Body of pancreas (tissue), 4 donors: ENCODE results near the gene ZNF714. TPM values are rescaled to one million over a fixed set of nuclear protein-coding genes. Genes with fewer than 3 reads are reported as not detected.

Experiments
- ATAC-seq: fragments of 150-250 bp; one replicate; pipeline ENCODE4 v1.9.1; 2016
- DNase-seq, 4 donors: peaks; one replicate each; pipeline ENCODE4 v3.0.0-alpha.2; 2019
- H3K27ac ChIP-seq, 4 donors: fragments of 200-600 bp; sonication (generic); 1 replicate in 3 of 4; 2 replicates in 1 of 4; pipeline versions ENCODE4 v1.5.1 to v1.6.1; 2016 to 2019; ENCODE audit warnings: mild to moderate bottlenecking in 1 of 4, mixed read lengths in 1 of 4, moderate library complexity in 1 of 4
- H3K27me3 ChIP-seq, 2 donors: fragments of 200-600 bp; sonication (generic); one replicate each; pipeline ENCODE4 v1.6.0; 2016; ENCODE audit warnings: mild to moderate bottlenecking in 1 of 2
- H3K36me3 ChIP-seq, 2 donors: fragments of 200-600 bp; sonication (generic); replicated peaks in 1 of 2; 2 replicates each; pipeline ENCODE4 v1.5.1; 2016; ENCODE audit warnings: low read depth in 2 of 2; ENCODE audit not compliant: insufficient read depth in 1 of 2
- H3K4me1 ChIP-seq: fragments of 200-600 bp; sonication (generic); one replicate; pipeline ENCODE4 v1.6.0; 2016
- H3K4me3 ChIP-seq, 2 donors: fragments of 200-600 bp; sonication (generic); 1 replicate in 1 of 2; 2 replicates in 1 of 2; pipeline ENCODE4 v1.5.1; 2016 to 2019
- H3K9me3 ChIP-seq, 3 donors: fragments of 200-600 bp; sonication (generic); 1 replicate in 2 of 3; 2 replicates in 1 of 3; pipeline ENCODE4 v1.5.1; 2016
- CTCF ChIP-seq, 7 experiments: fragments of 450-650 bp in 4 of 7; fragments of 200-600 bp in 3 of 7; sonication (generic) in 3 of 7; IDR thresholded peaks; one replicate each; pipeline ENCODE4 v1.5.1; 2016 to 2019; ENCODE audit warnings: antibody characterized with exemption in 7 of 7
- POLR2A ChIP-seq, 3 donors: fragments of 450-650 bp; IDR thresholded peaks; one replicate each; pipeline ENCODE4 v1.6.1; 2016; ENCODE audit warnings: antibody characterized with exemption in 3 of 3, mild to moderate bottlenecking in 2 of 3
- WGBS, 2 donors: methylation state at CpG; one replicate each; pipeline ENCODE4 v1.1.5; 2017; 5-methylcytosine and 5-hydroxymethylcytosine counted together
- intact Hi-C: fragments of 100-400 bp; cut with DNase I; formaldehyde crosslinking; loops from one replicate; pipeline ENCODE4 v1.15.1; 2023
- total RNA-seq, 2 donors: library from RNA; depleted of rRNA; stranded (reverse); fragments of >200 nt; gene quantifications; one replicate each; pipeline ENCODE4 v1.1.0, GENCODE V29; 2016

The ZNF714 gene
- total RNA-seq, 2 donors from 2014 or later: 3.1 to 16.2 TPM

DNA sequence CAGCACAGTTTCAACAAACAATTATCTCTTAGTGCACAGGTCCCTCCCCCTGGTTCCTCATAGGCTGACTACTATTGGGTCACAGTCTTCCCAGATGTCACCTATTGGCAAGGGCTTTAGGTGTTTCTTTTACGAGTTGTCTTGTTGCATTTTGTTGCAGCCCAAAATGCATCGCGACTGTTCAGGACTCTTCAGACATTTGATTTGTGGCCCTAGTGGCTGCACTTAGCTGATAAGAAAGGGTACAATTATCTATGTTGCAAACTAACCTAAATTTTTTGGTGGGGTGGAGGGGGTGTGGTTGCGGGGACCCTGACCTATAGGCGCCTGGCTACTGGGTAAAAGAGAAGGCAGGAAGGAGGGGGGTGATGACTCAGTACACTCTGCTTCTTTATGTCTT is 29.1 kb upstream of the ZNF714 start:
- peaks cover 0 to 4% (median 0%) of the 10 kb centered on the region in 3 donors for H3K9me3 ChIP-seq
- H3K36me3 ChIP-seq: peaks cover 7 to 11% of the 10 kb centered on the region in 2 donors
- TF ChIP-seq CTCF (IDR thresholded peaks at IDR 0.05) (no peak), POLR2A (IDR thresholded peaks at IDR 0.05) (no peak)

GRCh38 chr19:21065336-21065735 is 16.7 kb upstream of the ZNF714 start:
- H3K9me3 ChIP-seq: peaks cover 0 to 5% (median 0%) of the 10 kb centered on the region in 3 donors
- no peak overlapping the region for H3K27ac ChIP-seq
- no peak overlapping the region for H3K4me3 ChIP-seq
- DNase-seq: no peak
- ATAC-seq: no peak
- H3K4me1 ChIP-seq: no peaks in the 10 kb centered on the region
- intact Hi-C loops: no loop called here
- TF ChIP-seq POLR2A (IDR thresholded peaks at IDR 0.05) (no peak), CTCF (IDR thresholded peaks at IDR 0.05) (no peak)
- H3K36me3 ChIP-seq: peaks cover 0 to 3% of the 10 kb centered on the region in 2 donors
- no peaks in the 10 kb centered on the region for H3K27me3 ChIP-seq

More for the DNA sequence above, 29.1 kb upstream of the ZNF714 start:
- intact Hi-C loops: no loop called here
- Histone ChIP-seq H3K4me1 (no peaks in the 10 kb centered on the region), H3K27ac (no peak overlapping the region), H3K4me3 (no peak overlapping the region), H3K27me3 (no peaks in the 10 kb centered on the region)
- DNase-seq: no peak
- WGBS, 2 donors: 99 to 100% methylated on average over 5 of the region's 5 CpGs
- ATAC-seq: no peak

DNA sequence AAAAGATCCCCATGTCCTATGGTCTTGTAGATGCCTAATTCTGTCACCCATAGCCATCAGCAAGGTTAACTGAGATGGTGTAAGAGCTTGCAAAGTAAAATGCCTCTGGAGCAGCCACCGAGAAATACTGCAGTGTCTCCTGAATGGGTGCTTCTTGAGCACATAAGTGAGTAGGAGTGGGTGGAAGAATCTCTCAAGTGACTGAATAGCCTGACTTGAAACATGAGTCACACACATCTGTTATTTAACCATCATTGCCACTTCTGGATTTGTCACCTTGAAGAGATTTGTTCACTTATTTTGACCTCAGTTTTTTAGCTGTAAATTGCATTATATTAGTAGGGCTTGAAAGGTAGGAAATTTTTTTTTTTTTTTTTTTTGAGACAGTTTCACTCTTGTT is 2.3 kb downstream of the ZNF714 start:
- no peak for ATAC-seq
- DNase-seq: no peak
- 93 to 100% methylated on average over 1 of the region's 1 CpG for WGBS, 2 donors
- no peaks in the 10 kb centered on the region for H3K9me3 ChIP-seq
- intact Hi-C loops: no loop called here
- TF ChIP-seq POLR2A (IDR thresholded peaks at IDR 0.05) (no peak), CTCF (IDR thresholded peaks at IDR 0.05) (no peak)
- no peak overlapping the region for H3K27ac ChIP-seq
- H3K4me1 ChIP-seq: peaks cover 6% of the 10 kb centered on the region
- H3K27me3 ChIP-seq: no peaks in the 10 kb centered on the region
- no peaks in the 10 kb centered on the region for H3K36me3 ChIP-seq
- H3K4me3 ChIP-seq: no peak overlapping the region

- Histone ChIP-seq H3K4me1 (peaks cover 17% of the 10 kb centered on the region), H3K27me3 (no peaks in the 10 kb centered on the region), H3K36me3 (no peaks in the 10 kb centered on the region), H3K27ac (no peak overlapping the region), H3K9me3 (no peaks in the 10 kb centered on the region), H3K4me3 (no peak overlapping the region)
- intact Hi-C loops: no loop called here
- 95 to 96% methylated on average over 3 of the region's 3 CpGs for WGBS, 2 donors
- TF ChIP-seq POLR2A (IDR thresholded peaks at IDR 0.05): no peak
- TF ChIP-seq CTCF (IDR thresholded peaks at IDR 0.05): no peak
- no peak for ATAC-seq
- DNase-seq: no peak
These were observed 5.9 kb downstream of the ZNF714 start for GRCh38 chr19:21087871-21088270.

DNA sequence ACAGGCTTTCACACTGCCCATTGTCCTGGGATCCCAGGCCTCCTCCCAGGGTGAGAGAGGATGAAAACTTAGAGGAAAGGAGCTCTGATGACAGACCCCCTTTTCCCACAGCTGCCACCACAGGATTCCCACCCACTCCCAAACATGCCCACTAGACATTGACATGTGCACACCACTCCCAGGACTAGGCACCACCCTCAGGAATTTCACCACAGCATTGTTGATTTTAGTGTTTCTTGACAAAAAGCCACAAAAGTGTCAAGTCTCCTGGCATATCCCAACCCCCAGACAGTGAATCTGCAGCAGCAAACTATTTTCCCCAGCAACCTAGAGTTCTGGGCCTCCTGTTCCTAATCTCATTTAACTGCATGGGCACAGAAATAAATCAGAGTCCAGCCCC is 10.1 kb downstream of the ZNF714 start:
- DNase-seq (peak in 3 of 4 donors; percentile 16 to 32 (median 25)), ATAC-seq (peak; percentile 74)
- Histone ChIP-seq H3K27me3 (no peaks in the 10 kb centered on the region), H3K27ac (peak overlapping the region in 3 of 4 donors; percentile 19 to 62 (median 48)), H3K4me1 (peaks cover 13% of the 10 kb centered on the region), H3K9me3 (no peaks in the 10 kb centered on the region), H3K4me3 (no peak overlapping the region), H3K36me3 (no peaks in the 10 kb centered on the region)
- intact Hi-C loops: no loop called here
- TF ChIP-seq POLR2A (IDR thresholded peaks at IDR 0.05) (no peak), CTCF (IDR thresholded peaks at IDR 0.05) (no peak)
